Stomach (tissue), 9 donors: ENCODE results near the gene CAMSAP2. TPM values are rescaled to one million over a fixed set of nuclear protein-coding genes. Genes with fewer than 3 reads are reported as not detected.

ENCODE experiments used
- DNase-seq, 2 donors: peaks; one replicate each; pipeline versions ENCODE4 v3.0.0 to v3.0.0-alpha.2; 2013 to 2019
- H3K27ac ChIP-seq, 5 donors: fragments of 200-600 bp in 4 of 5; sonication (generic) in 4 of 5; one replicate each; pipeline ENCODE4 v1.5.1; 2013 to 2019; ENCODE audit warnings: mild to moderate bottlenecking in 1 of 5, moderate library complexity in 1 of 5
- H3K27me3 ChIP-seq, 3 donors: fragments of 200-600 bp; sonication (generic); one replicate each; pipeline ENCODE4 v1.5.1; 2017 to 2019; ENCODE audit warnings: mixed run types in 1 of 3
- H3K36me3 ChIP-seq, 4 donors: fragments of 200-600 bp; sonication (generic); 1 replicate in 3 of 4; 2 replicates in 1 of 4; pipeline ENCODE4 v1.5.1; 2016 to 2019
- H3K4me1 ChIP-seq, 4 donors: fragments of 200-600 bp; sonication (generic); one replicate each; pipeline ENCODE4 v1.5.1; 2016 to 2019
- H3K4me3 ChIP-seq, 4 donors: fragments of 200-600 bp; sonication (generic) in 3 of 4; one replicate each; pipeline ENCODE4 v1.5.1; 2016 to 2019; ENCODE audit warnings: mild to moderate bottlenecking in 1 of 4
- H3K9me3 ChIP-seq, 4 donors: fragments of 200-600 bp; sonication (generic); one replicate each; pipeline ENCODE4 v1.5.1; 2016 to 2019
- CTCF ChIP-seq, 7 experiments: fragments of 450-650 bp in 4 of 7; fragments of 200-600 bp in 3 of 7; sonication (generic) in 3 of 7; IDR thresholded peaks; one replicate each; pipeline ENCODE4 v1.5.1; 2016 to 2019; ENCODE audit warnings: antibody characterized with exemption in 7 of 7, control low read depth in 2 of 7, mild to moderate bottlenecking in 1 of 7
- EP300 ChIP-seq: sonication (generic); formaldehyde crosslinking; IDR thresholded peaks from one replicate; pipeline ENCODE4 v1.6.1; 2017; ENCODE audit warnings: antibody characterized with exemption
- POLR2A ChIP-seq, 4 donors: fragments of 450-650 bp; IDR thresholded peaks; one replicate each; pipeline ENCODE4 v1.6.1; 2016; ENCODE audit warnings: antibody characterized with exemption in 4 of 4, control low read depth in 2 of 4, mild to moderate bottlenecking in 1 of 4, moderate library complexity in 1 of 4
- POLR2AphosphoS5 ChIP-seq, 3 donors: sonication (generic); formaldehyde crosslinking; IDR thresholded peaks; one replicate each; pipeline ENCODE4 v1.6.1; 2016; ENCODE audit warnings: antibody characterized with exemption in 3 of 3
- WGBS, 5 donors: extraction: QIAGEN DNeasy Blood & Tissue Kit in 3 of 5; methylation state at CpG; one replicate each; pipeline versions ENCODE4 v1.1.5 to v1.1.7; 2013 to 2018; 5-methylcytosine and 5-hydroxymethylcytosine counted together
- intact Hi-C: fragments of 100-400 bp; cut with DNase I; formaldehyde crosslinking; loops from one replicate; pipeline ENCODE4 v1.15.1; 2023; ENCODE audit warnings: low total_unique reads
- polyA plus RNA-seq, 3 donors: library from polyadenylated mRNA; stranded (reverse); fragments of 200-250 nt; gene quantifications; one replicate each; pipeline ENCODE4 v1.2.3, GENCODE V29; 2013
- total RNA-seq, 5 donors: library from RNA; depleted of rRNA; stranded (reverse); fragments of >200 nt; gene quantifications; one replicate each; pipeline versions ENCODE4 v1.1.0 to v1.2.3, GENCODE V29; 2014 to 2016
- donor health status: healthy with polysubstance abuse.
- donor health status: Bipolar disorder and iron deficiency.
- donor health status: healthy.

CAMSAP2 gene
- total and polyA plus RNA-seq, 8 donors: 4.5 to 35.4 (median 7.5) TPM

GRCh38 chr1:200908191-200908868 lies 169.6 kb downstream of the CAMSAP2 start:
- H3K27me3 ChIP-seq: no peaks in the 10 kb centered on the region
- intact Hi-C loops: no loop called here
- peak overlapping the region; percentile 39 to 78 (median 55) for H3K27ac ChIP-seq
- H3K4me1 ChIP-seq: peaks cover 3 to 54% (median 25%) of the 10 kb centered on the region in 4 donors
- no peak overlapping the region for H3K4me3 ChIP-seq
- no peaks in the 10 kb centered on the region for H3K9me3 ChIP-seq
- peak in 1 of 2 donors; percentile 64 for DNase-seq
- WGBS, 5 donors: 39 to 79% (median 61%) methylated on average over 4 to 6 of the region's 6 CpGs
- H3K36me3 ChIP-seq: peaks cover 0 to 56% (median 20%) of the 10 kb centered on the region in 4 donors
- TF ChIP-seq POLR2A (IDR thresholded peaks at IDR 0.05) (no peak), POLR2AphosphoS5 (IDR thresholded peaks at IDR 0.05) (peak in 2 of 3 donors; percentile 42 to 79), CTCF (IDR thresholded peaks at IDR 0.05) (no peak), EP300 (no peak)

- peak overlapping the region in 4 of 5 donors; percentile 9 to 78 (median 66) for H3K27ac ChIP-seq
- H3K9me3 ChIP-seq: no peaks in the 10 kb centered on the region
- no peaks in the 10 kb centered on the region for H3K27me3 ChIP-seq
- H3K4me3 ChIP-seq: no peak overlapping the region
- intact Hi-C loops: no loop called here
- H3K36me3 ChIP-seq: peaks cover 0 to 53% (median 20%) of the 10 kb centered on the region in 4 donors
- H3K4me1 ChIP-seq: peaks cover 3 to 50% (median 25%) of the 10 kb centered on the region in 4 donors
- no peak for DNase-seq
- TF ChIP-seq POLR2AphosphoS5 (IDR thresholded peaks at IDR 0.05): no peak
- TF ChIP-seq POLR2A (IDR thresholded peaks at IDR 0.05): no peak
- TF ChIP-seq CTCF (IDR thresholded peaks at IDR 0.05): no peak
- TF ChIP-seq EP300: no peak
- 67 to 82% (median 80%) methylated on average over 3 to 5 of the region's 5 CpGs for WGBS, 5 donors
These were observed 170.4 kb downstream of the CAMSAP2 start for GRCh38 chr1:200909071-200909470.

GRCh38 chr1:200909757-200910239 lies 171.1 kb downstream of the CAMSAP2 start:
- Histone ChIP-seq H3K4me3 (no peak overlapping the region), H3K4me1 (peaks cover 3 to 44% (median 25%) of the 10 kb centered on the region in 4 donors), H3K36me3 (peaks cover 0 to 47% (median 20%) of the 10 kb centered on the region in 4 donors), H3K9me3 (no peaks in the 10 kb centered on the region), H3K27me3 (no peaks in the 10 kb centered on the region), H3K27ac (no peak overlapping the region)
- intact Hi-C loops: no loop called here
- 73 to 89% (median 87%) methylated on average over 4 of the region's 4 CpGs for WGBS, 5 donors
- DNase-seq: no peak
- TF ChIP-seq CTCF (IDR thresholded peaks at IDR 0.05) (no peak), EP300 (no peak), POLR2AphosphoS5 (IDR thresholded peaks at IDR 0.05) (no peak), POLR2A (IDR thresholded peaks at IDR 0.05) (no peak)

Other genes starting within 250 kb of the CAMSAP2 start
- 1 to 10 TPM in 2 of 5 donors, under 1 TPM in 3; 0.43 to 2.2 (median 0.87) TPM for gene KIF14, start 118.1 kb upstream of the CAMSAP2 start, total RNA-seq
- under 1 TPM in 2 of 3 donors, not detected in 1; 0.25 to 0.63 TPM for gene KIF14, start 118.1 kb upstream of the CAMSAP2 start, polyA plus RNA-seq
- gene DDX59, start 69.0 kb upstream of the CAMSAP2 start, total RNA-seq: 10 to 100 TPM; 14.6 to 23.9 (median 22.3) TPM
- gene DDX59, start 69.0 kb upstream of the CAMSAP2 start, polyA plus RNA-seq: 10 to 100 TPM; 12.1 to 21.0 (median 18.3) TPM
- gene GPR25, start 134.1 kb downstream of the CAMSAP2 start, total RNA-seq: not detected
- 1 to 10 TPM in 1 of 3 donors, under 1 TPM in 2; 0.08 to 1.5 (median 0.75) TPM for gene GPR25, start 134.1 kb downstream of the CAMSAP2 start, polyA plus RNA-seq
- gene INAVA, start 156.0 kb downstream of the CAMSAP2 start, total RNA-seq: 100 to 1,000 TPM in 3 of 5 donors, 10 to 100 TPM in 2; 38.0 to 184 (median 102) TPM
- gene INAVA, start 156.0 kb downstream of the CAMSAP2 start, polyA plus RNA-seq: 10 to 100 TPM; 11.3 to 75.3 (median 28.2) TPM